Left cardiac atrium (tissue), 4 donors: ENCODE data around the gene TAGLN2. TPM values are rescaled to one million over a fixed set of nuclear protein-coding genes. Genes with fewer than 3 reads are reported as not detected.

ENCODE experiments used
- ATAC-seq, 2 donors: fragments of 200-7000 bp; cut with Tn5 transposase; one replicate each; pipeline ENCODE4 v1.9.1; 2020; ENCODE audit warnings: mild to moderate bottlenecking in 2 of 2, moderate library complexity in 2 of 2
- DNase-seq: peaks from one replicate; pipeline ENCODE4 v3.0.0-alpha.2; 2020
- intact Hi-C, 2 donors: fragments of 100-400 bp; cut with DNase I; formaldehyde crosslinking; loops; one replicate each; pipeline versions ENCODE4 v1.14.1 to v1.15.1; 2022 to 2023
- total RNA-seq, 2 donors: library from RNA; stranded (reverse); fragmentation: NEBNext Ultra II Directional; extraction: Animal tissue kit (Norgen Biotek cat#: 25700); gene quantifications; one replicate each; pipeline ENCODE4 v1.2.1, GENCODE V29; 2021
- donor health status: DM: no; HTN: yes; CAD: no.
- donor health status: DM: no; HTN: yes; CAD: no; lungs with severe emphysema.
- donor health status: DM: yes; HTN: yes; CAD: no.
- donor health status: Dilated cardiomyopathy.

TAGLN2 gene
- total RNA-seq, 2 donors from 2014 or later: 201 to 276 TPM

DNA sequence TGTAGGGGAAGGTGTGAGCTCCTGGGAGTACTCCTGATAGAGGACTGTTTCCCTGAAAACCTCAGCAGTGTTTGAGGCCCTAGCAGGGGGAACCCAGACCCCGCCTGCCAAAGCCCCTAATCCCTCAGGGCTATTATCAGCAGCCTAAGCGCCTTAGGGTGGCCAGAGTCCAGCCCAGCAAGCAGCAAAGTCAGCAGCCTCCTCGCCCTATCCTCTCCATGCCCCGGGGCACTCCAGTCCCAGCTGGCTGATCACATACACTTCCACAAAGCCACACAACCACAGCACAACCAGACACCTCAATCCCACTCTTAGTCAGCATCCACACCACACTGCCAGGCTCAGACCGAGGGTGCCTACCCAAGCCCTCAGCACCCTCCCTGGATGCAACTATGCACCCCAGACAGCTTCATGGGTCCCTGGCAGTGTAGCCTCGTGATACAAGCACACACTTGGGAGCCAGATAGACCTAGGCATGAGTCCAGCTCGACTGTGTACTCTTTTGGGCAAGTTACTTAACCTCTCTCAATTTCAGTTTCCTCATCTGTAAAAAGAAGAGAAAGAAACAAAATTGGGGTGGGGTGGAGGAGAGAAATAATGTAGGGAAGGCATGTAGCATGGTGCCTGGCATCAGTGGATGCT, 13.0 kb upstream of the TAGLN2 start:
- peak; percentile 3 to 7 for ATAC-seq
- DNase-seq: no peak
- intact Hi-C loops: loop anchor here in 1 of 2 donors (5.0 kb wide), 1 partner anchor 141 kb away; no protein-coding TSS in a partner anchor

- peak; percentile 6 to 15 for ATAC-seq
- DNase-seq: no peak
- intact Hi-C loops: loop anchor here (2.0 to 5.0 kb wide), 2 partner anchors 68 to 140 kb away; no protein-coding TSS in a partner anchor
Observed at GRCh38 chr1:159937054-159937750, 11.9 kb upstream of the TAGLN2 start.

- DNase-seq: peak; percentile 78
- peak; percentile 67 to 75 for ATAC-seq
- intact Hi-C loops: loop anchor here (1.0 to 5.0 kb wide), 3 partner anchors 68 to 139 kb away; no protein-coding TSS in a partner anchor
Observed at GRCh38 chr1:159936273-159936904, 11.1 kb upstream of the TAGLN2 start.

DNA sequence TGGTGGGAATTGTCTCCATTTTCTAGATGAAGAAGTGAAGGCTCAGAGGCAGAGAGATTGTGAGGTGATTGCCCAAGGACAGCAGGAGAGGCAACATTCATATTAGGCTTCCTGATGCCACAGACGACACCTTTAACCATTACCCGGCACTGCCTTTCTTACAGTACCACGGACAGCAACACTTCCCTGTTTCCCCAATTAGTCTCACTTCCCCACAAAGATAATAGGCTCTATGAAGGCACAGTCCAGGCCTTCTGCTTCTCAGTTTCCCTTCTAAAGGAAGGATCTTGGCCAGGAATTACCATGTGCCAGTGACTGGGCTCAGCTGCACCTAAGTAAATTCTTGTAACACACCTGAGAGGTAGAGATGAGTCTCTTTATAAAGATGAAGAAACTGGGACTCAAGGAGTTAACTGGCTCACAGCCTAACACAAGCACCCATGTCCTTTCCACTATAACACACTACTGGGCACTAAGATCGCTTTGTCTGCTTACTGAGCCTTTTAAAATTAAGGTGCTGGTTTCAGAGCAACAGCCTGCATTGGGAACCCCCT, 10.5 kb upstream of the TAGLN2 start:
- ATAC-seq: no peak
- intact Hi-C loops: loop anchor here (1.0 to 5.0 kb wide), 3 partner anchors 69 to 138 kb away; no protein-coding TSS in a partner anchor
- DNase-seq: no peak

- intact Hi-C loops: loop anchor here in 1 of 2 donors (5.0 kb wide), 1 partner anchor 138 kb away; no protein-coding TSS in a partner anchor
- DNase-seq (no peak), ATAC-seq (no peak)
Observed at GRCh38 chr1:159935305-159935704, 10.0 kb upstream of the TAGLN2 start.

DNA sequence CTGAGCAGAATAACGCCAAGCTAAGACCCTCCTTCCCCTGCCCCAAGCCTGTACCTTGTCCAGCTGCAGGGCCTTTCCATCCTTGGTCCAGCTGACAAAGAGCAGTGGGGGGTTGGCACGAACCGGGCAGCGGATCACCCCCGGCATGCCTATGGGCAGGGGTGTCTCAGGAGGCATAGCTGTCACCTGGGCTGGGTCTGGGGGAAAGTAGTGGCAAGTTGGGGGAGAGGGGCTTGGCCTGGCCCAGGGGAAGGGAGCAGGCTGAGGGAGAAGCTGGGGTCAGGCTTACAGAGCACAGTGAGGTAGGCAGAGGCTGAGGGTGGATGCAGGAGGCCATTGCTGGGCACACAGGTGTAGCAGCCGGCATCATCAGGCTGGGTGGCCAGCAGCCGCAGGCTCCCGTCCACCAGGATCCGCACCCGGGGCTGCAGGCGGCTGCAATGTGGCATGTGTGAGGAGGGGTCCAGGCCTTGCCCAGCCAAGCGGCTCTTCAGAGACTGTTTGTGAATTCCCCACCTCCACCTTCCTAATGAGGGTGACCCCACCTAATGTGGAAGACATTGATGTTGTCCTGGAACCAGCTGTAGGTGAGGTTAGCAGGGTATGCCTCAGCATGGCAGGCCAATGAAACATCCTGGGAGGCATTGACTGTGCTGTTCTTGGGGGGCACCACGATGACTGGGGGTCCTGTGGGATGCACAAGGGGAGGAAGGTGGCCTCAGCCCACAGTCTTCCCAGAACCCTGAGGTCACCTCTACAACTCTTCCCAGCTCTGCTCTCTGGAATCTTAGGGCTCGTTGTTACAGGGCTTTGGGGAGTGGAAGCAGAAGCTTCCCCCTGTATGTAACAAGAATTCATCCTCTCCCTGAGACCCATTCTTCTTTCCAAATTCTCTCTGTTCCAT, 9.1 kb upstream of the TAGLN2 start:
- no peak for DNase-seq
- intact Hi-C loops: loop anchor here in 1 of 2 donors (5.0 kb wide), 1 partner anchor 137 kb away; no protein-coding TSS in a partner anchor
- no peak for ATAC-seq

DNA sequence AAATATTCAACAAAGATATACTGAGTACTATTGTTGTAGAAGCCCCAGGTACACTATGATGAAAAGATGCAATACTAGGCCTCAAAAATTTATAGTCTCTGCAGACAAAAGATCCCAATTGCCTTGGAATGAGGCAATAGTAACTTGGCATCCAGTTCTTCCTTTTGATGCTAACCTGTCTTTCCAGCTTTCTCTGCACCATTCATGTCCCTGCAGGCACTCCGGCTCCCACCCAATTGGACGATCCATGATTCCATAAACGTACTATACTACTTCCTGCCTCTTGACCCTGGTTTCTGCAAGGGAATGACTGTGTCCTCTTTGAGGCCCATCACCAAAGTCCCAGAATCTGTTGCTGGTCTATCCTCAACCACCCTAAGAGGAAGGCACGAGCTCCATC, 8.0 kb upstream of the TAGLN2 start:
- intact Hi-C loops: no loop called here
- ATAC-seq: no peak
- no peak for DNase-seq

GRCh38 chr1:159932296-159933285, 7.3 kb upstream of the TAGLN2 start:
- intact Hi-C loops: no loop called here
- no peak for DNase-seq

GRCh38 chr1:159931795-159932173, 6.5 kb upstream of the TAGLN2 start:
- DNase-seq: no peak
- intact Hi-C loops: no loop called here
- peak in 1 of 2 donors; percentile 12 for ATAC-seq

More at GRCh38 chr1:159932296-159933285, 7.3 kb upstream of the TAGLN2 start:
- no peak for ATAC-seq

DNA sequence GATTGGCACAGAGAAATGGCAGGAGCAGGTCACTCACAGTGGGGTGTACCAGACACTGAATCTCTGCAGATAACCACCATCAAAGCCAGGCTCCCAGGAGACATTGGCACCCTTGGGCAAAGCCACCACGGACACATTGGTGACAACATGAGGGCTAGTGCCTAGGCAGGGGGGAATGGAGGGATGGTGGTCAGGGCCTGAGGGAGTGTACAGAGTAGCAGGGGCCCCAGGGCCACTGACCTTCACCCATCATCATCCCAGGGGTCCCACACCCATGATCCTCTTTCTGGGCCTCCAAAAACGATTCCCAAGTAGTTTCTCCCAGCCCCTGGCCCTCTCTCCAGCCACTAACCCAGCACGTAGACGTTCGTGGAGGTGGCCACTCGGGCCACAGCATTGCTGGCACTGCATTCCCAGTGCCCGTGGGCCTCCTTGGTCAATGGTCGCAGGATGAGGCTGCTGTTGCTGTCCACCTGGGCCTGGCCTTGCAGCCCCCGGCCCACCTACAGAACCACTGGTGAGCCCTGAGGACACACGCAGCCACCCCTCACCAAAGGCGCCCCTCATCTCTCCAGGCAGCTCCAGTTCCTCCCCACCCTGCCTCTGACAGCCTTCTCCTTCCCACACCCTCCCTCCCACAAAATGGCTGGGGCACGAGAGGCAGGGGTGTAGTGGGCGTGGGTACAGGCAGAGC, 5.9 kb upstream of the TAGLN2 start:
- ATAC-seq: no peak
- intact Hi-C loops: no loop called here
- DNase-seq: peak; percentile 13

DNA sequence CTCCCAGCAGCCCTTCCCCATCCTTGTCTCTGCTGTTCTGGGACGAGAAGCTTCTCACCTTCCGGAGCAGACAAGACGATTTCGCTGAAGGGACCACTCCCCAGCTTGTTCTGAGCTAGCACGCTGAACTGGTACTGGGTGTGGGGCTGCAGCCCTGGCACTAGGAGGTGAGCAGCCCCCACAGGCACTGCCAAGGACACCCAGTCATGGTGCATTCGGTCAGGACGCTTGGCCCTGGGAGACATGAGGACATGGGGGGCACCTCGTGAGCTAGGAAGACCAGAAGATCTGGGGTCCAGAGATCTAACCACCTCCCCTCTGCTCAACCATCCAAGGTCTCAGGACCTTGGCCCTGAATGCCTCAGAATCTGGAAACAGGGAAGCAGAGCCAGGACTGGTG, 5.3 kb upstream of the TAGLN2 start:
- DNase-seq (no peak), ATAC-seq (no peak)
- intact Hi-C loops: no loop called here

DNA sequence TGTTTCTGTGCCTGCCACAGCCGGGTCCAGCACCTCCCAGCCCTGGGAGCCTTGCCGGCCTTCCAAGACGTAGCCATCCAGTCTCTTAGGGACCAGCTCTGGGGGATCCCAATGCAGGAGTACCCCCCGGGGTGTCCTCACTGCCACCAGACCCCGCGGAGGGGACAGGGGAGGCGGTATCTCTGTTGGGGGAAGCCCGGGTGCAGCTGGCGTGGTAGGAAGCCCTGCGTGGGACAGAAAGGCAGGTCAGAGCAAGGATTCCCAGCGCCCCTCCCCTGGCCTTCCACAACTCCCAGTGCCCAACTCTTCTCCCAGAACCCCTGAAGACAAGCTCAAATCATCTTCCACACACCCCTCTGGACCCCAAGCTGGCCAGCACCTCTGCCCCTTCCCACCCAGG, 4.9 kb upstream of the TAGLN2 start:
- ATAC-seq (no peak), DNase-seq (no peak)
- intact Hi-C loops: no loop called here

DNA sequence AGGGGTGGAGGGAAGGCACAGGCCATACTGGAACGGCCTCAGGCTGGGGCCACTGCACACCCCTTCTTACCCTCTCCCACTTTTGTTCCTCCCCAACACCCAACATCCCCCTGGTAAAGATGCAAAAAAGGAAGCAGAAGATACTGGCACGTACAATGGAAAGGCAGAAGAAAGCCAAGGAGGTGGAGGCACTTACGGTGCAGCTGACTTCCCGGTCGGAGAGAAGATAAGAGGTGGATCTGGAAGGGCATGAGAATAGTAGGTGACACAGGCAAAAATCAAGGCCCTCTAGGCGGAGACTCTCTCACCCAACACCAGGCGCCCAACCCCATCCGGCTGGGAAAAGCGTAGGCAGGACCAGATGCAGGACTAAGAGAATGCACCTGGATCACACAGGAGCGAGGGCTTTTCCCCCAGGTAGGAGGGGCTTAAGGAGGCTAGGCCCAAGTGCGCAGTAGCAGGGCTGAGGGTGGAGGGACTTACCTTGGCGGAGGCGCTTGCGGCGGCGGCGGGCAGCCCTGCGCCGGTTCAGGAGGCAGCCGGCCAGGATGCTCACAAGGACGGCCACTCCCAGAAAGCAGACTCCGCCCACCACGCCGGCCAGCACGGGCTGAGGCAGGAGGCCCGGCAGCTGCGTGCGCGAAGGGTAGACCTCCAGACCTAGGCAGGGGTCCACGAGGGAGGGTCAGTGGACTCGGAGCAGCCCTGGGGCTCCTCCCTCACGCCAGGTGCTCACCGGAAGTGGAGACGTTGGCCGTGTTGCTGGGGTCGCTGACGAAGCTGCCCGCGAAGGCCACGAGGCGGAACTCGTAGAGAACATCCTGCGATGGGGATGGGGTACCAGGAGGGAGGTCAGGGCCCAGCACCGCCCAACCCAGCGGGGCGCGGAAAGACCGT, 4.1 kb upstream of the TAGLN2 start:
- DNase-seq: no peak
- intact Hi-C loops: no loop called here
- no peak for ATAC-seq

DNA sequence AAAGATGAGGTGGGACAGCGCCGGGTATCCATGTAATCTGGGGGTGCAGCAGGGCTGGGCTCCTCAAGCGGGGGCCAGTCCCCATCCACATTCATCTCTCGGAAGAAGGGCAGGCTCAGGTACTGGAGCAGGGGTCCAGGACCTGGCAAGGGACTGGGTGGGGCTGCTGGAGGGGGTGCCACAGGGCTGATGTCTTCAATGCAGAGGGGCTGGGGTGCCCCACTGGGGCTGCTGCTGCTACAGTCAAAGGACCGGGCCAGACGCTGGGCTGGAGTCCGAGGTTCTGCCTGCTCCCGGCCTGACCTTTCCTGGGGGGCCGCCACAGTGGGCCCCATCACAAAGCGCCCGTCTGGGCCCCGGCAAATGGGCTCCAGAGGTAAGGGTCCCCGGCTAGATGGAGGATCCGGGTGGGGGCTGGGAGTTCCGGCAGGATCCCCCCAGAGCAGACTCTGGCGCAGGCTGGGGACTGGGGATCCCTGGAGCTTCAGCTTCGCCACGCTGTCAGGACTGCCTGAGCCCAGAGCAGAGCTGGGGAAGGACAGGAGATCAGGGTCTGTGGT, 3.3 kb upstream of the TAGLN2 start:
- DNase-seq (no peak), ATAC-seq (no peak)
- intact Hi-C loops: no loop called here

- DNase-seq (no peak), ATAC-seq (no peak)
- intact Hi-C loops: no loop called here
Observed at GRCh38 chr1:159927849-159928431, 2.6 kb upstream of the TAGLN2 start.
